ENCODE measurements around the gene SH2D4B.

The SH2D4B gene

GRCh38 chr10:80537736-80538480, at the start of gene SH2D4B:
SH2D4B (plus strand) TSS chr10:80537902; CDS start chr10:80538332, 430 bp downstream.
- no peak for DNase-seq

- no peak for DNase-seq
Measured at GRCh38 chr10:80488539-80489066, 49.1 kb upstream of the SH2D4B start.

- no peak for DNase-seq
Measured at GRCh38 chr10:80489371-80490112, 48.2 kb upstream of the SH2D4B start.

DNA sequence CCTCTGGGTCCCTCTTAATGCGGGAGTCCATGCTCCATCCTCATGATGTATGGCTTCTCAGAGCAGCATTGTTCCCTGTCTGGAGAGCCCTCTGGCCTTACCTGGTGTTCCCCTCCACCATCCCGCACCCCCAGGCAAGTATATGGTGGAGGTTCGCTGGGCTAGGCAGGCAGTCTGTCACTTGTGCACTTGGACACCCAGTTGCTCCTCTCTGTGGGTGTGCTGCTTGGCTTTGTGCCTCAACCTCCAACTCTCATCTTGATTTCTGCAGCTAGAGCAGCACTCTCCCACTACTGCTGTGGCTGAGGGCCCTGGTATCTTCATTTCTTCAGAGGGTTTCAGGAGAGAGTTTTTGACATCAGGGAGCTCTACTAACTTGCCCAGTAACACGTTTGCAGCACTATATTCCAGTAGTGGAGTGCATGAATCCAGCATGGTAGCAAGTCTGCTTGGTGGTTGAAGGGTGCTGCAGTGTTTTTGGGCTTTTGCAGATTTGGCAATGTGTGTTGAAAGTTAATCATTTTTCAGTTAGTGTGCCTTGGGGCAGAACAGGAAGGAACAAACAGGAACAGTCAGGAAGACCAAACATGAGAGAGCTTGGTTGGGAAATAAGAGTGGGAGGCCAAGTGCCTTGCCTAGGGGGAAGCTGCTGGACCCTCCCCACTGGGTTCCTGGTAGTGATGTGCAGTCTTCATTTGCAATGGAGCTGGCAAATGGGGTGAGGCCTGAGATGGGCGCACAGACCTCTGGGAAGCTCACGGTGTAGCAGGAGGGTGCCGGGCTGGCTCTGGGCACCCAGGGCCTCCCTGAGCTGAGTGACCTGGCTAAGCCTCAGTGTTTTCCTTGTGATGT, 46.2 kb upstream of the SH2D4B start:
- no peak for DNase-seq

DNA sequence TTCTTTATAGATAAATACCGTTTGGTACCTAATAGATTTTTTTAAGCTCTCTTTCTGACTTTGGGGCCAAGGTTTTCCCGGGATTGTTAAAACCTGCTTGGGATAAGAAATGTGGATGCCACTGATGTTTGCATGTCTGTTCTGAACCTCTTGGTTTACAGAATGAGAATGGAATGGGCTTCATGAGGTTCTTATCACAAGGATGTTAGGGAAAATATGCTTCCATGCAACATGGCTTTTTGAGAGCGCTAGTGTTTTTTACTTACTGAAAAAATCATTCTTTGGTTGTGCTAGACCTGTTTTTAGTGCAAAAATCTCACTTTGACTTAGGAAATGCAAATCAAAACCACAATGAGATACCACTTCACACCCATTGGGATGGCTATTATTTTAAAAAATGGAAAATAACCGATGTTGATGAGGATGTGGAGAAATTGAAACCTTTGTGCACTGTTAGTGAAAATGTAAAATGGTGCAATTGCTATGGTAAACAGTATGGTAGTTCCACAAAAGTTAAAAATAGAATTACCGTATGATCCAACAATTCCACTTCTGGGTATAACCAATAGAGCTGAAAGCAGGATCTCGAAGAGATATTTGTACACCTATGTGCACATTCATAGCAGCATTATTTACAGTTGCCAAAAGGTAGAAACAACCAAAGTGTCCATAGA, 44.7 kb upstream of the SH2D4B start:
- no peak for DNase-seq

DNA sequence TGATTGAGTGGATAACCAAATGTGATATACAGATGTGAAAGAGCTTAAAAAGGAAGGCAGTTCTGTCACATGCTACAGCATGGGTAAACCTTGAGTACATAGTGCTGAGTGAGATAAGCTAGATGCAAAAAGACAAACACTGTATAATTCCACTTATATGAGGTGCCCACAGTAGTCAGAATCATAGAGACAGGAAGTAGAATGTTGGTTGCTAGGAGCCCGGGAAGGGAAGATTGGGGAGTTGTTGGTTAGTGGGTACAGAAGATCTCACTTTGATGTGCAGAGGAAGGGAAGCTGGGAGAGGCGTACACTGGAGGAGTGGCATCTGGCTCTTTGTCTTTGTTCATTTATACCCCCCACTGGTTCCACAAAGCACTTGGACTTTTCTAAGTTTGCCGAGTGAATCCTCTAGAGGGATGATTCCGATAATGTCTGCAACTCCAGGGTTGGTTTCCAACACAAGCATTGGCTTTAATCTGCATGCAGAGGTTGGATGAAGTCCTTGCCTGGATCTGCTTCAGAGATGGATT, 44.1 kb upstream of the SH2D4B start:
- DNase-seq, result no peak

DNA sequence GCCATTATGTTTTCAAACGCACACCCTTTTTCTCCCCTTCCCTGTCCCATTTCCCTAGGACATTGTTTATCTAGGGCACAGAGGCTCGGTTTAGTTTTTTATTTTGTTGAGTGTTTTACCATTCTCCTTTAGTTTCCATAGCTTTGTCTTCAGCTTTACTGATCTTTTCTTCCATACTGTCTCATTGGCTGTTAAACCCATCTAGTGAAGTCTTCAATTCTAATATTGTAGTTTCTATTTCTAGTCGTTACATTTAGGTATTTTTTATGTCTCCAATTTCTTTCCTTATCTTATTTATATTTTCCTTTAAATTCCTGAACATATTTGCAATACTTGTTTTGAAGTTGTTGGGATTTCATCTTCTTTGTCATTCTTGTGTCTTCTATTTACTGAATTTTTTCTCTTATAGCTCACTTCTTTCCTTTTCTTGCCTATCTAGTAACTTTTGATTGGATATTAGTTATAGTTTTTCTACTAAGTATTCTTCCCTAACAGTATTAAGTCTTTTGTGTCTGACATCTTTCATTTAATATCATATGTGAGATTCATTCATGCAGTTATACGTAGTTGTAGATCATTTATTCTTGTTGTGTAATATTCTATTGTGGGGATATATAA, 41.0 kb upstream of the SH2D4B start:
- no peak for DNase-seq

DNA sequence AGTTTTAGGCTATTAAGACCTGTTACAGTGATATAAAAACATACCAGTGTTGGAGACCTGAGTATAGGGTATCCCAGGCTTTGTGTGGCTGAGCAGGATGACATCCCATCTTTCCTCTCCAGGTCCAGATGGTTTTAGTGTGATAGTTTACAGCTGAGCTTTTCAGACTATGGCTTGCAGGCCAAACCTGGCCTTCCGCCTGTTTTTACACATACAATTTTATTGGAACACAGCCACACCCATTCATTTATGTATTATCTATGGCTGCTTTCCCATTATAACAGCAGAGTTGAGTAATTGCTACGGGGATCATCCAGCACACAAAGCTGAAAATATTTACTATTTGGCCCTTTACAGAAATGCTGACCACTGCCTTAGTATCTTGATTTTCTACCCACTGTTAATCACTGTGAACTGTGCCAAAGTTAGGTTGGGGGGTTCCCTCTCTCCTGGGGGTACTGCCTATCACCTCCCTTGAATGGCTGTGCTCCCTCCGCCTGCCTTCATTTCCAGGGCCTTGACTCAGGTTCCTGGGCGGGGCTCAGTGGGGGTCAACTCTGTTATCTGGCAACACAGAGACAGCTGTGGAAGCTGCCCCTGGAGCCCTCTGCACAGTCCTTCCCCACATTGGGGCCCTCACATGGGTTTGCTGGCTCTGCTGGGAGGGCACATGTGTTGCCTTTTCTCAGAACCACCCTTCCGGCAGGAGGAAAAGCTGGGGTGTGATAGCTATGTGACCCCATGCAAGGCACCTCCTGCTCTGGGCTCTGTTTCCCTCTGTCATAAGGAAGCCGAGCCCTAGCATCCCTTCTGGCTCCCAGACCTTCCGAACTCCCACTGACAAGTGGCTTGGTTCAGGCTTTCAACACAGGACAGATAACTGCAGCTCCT, 40.3 kb upstream of the SH2D4B start:
- DNase-seq, result no peak

GRCh38 chr10:80498078-80498832, 39.4 kb upstream of the SH2D4B start:
- no peak for DNase-seq

DNA sequence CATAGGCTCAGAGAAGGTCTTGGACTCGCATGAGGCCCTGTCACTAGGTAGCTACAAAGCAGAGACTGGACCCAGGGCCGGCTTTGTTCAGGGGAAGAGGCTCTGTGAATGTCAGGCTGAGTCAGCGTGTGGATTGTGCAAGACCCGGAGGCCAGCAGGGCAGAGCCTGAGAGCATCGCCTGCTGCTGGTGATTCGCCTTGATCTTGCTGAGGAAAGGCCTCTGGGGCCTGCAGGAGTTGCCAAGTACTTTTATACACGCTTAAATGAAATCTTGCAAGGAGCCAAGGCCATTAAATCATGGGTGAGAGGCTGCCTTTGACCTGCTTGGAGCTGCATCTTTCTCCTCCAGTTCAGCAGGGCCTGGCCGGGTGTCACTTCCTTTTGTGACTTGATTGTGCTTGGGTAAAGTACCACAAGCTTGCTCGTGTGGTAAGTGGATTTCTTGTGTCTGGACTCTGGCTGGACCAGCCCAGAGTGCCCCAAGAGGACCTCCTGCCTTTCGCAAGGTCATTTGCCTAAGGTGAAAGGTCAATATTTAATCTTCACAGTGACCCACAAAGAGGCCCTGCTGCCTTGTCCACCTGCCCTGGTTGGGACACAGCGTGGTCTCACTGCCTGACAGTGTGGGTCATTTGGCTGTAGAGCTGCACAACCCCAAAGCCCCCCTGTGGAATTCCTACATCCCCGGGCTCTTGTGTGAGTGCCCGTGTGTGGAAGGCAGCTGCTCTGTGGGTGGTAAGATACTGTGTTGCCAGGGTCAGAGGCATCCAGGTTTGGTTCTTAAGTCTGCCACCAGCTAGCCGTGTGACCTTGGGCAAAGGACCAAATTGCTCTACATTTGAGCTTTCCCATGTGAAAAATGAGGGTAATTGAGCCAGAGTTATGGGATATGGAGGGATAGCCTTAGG, 38.6 kb upstream of the SH2D4B start:
- DNase-seq, result peak in 3 of 4 experiments; percentile 15 to 33 (median 27)

GRCh38 chr10:80500572-80501380, 36.9 kb upstream of the SH2D4B start:
- DNase-seq, result no peak

DNA sequence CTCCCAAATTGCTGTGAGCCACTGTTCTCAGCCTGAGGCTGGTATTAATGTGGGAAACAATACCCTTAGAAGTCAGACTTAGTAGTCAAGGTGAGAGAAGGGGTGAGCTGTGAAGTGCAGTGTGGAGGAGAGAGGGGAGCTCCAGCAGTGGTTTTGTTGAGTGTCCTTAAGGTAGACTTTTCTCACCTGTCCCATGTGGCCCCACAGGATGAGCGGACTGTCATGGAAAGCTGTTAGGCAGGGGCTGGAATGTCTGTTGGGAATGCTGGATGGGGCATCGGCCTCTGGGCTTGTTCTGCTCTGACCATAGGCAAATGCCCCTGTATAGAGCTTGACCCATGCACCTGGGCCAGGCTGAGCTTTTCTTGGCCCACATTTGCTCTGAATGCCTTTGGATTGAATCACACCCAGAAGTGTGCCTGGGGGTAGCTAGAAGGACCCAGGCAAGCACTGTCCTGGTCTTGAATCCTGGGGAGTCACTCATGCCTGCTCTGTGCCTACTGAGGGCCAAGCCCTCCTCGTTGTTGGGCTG, 36.3 kb upstream of the SH2D4B start:
- no peak for DNase-seq

DNA sequence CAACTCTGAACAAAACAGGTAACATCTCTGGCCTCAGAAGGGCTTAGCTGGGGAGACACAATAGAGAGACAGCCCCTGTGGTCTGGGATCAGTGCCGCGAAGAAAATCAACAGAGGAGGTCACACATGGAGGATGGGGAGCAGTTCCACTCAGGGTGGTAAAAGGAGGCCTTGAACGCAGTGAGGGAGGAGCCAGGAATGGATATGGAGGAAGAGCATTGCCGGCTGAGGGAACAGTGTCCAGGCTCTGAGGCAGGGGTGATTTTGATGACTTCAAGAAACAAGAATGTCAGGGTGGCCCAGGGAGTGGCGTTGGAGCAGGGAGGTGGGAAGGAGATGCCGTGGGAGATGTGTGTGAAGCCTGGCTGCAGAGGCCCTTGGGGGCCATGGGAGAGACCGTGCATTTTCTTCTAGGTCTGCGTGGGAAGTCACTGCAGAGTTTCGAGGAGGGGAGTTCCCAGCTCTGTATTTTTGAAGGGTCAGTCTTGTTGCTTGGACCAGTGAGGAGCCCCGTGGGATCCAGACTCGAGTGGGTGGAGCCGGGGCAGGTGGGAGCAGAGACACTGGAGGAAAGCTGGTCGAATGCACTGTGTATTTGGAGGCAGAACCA, 35.7 kb upstream of the SH2D4B start:
- no peak for DNase-seq

GRCh38 chr10:80502621-80503583, 34.8 kb upstream of the SH2D4B start:
- no peak for DNase-seq

DNA sequence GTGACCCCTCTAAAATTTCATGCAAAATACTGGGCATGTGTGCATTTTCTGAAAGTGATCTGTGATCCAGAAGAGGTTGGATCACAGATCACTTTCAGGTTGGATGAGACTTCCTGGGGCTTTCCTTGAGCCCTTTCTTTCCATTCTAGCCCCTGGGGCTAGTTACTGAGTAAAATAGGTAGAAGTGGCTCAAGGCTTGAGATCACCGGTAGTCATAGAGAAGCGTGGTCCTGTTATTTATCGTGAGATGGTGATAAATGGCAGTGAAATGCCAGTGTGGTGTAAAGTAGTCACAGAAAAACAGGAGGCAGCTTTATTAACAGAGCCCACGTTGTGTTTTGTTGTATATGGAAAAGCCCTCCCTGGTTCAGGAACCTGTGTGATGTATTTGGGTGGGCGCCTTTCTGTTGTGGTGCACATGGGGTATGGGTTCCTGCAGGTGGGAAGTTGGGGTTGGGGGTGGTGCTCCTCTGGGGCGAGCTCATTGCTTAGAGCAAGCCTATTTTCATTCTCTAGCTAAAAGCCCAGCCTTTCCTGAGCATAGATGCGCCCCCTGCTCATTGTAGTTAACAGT, 34.0 kb upstream of the SH2D4B start:
- no peak for DNase-seq

Data from activated CD4-positive, CD25-positive, alpha-beta regulatory T cell (primary cell).